C4-2B (cell line): Measurements from ENCODE around the gene KCNN1.
A peak's percentile ranks its signal among the peaks of the same experiment; 100 is the strongest.

ENCODE experiments used
- CTCF ChIP-seq: fragments of 450-650 bp; conservative IDR thresholded peaks from 2 replicates; pipeline ENCODE4 v1.5.1; 2017; ENCODE audit warnings: mild to moderate bottlenecking
- ZFX ChIP-seq: fragments of 450-650 bp; IDR thresholded peaks from 2 replicates; pipeline ENCODE4 v1.6.1; 2017

GRCh38 chr19:18007044-18007916 lies 40.4 kb downstream of the KCNN1 start:
- TF ChIP-seq CTCF (peak; percentile 99), ZFX (no peak)
